HepG2 (cell line): ENCODE results near the gene TOMM20. TPM values are rescaled to one million over a fixed set of nuclear protein-coding genes. Genes with fewer than 3 reads are reported as not detected.

Source experiments
- AKNA ChIP-seq: sonication (generic); formaldehyde crosslinking; IDR thresholded peaks from 2 replicates; pipeline ENCODE4 v1.4.0; 2020; ENCODE audit warnings: missing genetic modification reagents, borderline replicate concordance
- CENPT ChIP-seq: sonication (generic); formaldehyde crosslinking; IDR thresholded peaks from 2 replicates; pipeline ENCODE4 v1.8.0; 2022; ENCODE audit warnings: low read depth, mild to moderate bottlenecking, moderate library complexity, missing genetic modification reagents
- FOXO4 ChIP-seq: sonication (generic); formaldehyde crosslinking; conservative IDR thresholded peaks from 2 replicates; pipeline ENCODE4 v1.8.1; 2023; ENCODE audit warnings: missing genetic modification reagents
- GTF2F1 ChIP-seq: fragments of 150-350 bp; IDR thresholded peaks from 2 replicates; pipeline ENCODE4 v1.6.1; 2014; ENCODE audit warnings: low read length
- HDAC2 ChIP-seq: sonication (generic); formaldehyde crosslinking; IDR thresholded peaks from 2 replicates; pipeline ENCODE4 v1.4.0; 2020; ENCODE audit warnings: missing genetic modification reagents
- MAZ ChIP-seq, 2 experiments: sonication (generic) in 1 of 2; formaldehyde crosslinking in 1 of 2; IDR thresholded peaks; 2 replicates each; pipeline versions ENCODE4 v1.5.0 to v1.6.1; 2012 to 2020; ENCODE audit warnings: low read depth in 2 of 2, mild to moderate bottlenecking in 2 of 2, borderline replicate concordance in 1 of 2, improper control_type of control experiment in 1 of 2, low read length in 1 of 2, missing genetic modification reagents in 1 of 2, moderate library complexity in 1 of 2
- NRL ChIP-seq: sonication (generic); formaldehyde crosslinking; IDR thresholded peaks from 2 replicates; pipeline ENCODE4 v1.5.0; 2020; ENCODE audit warnings: missing genetic modification reagents, mild to moderate bottlenecking, moderate library complexity, borderline replicate concordance
- PLRG1 ChIP-seq: fragments of 450-650 bp; conservative IDR thresholded peaks from 2 replicates; pipeline ENCODE4 v1.6.1; 2016
- REL ChIP-seq: sonication (generic); formaldehyde crosslinking; conservative IDR thresholded peaks from 2 replicates; pipeline ENCODE4 v1.8.0; 2022; ENCODE audit warnings: mild to moderate bottlenecking, missing genetic modification reagents, moderate library complexity
- SAP130 ChIP-seq: IDR thresholded peaks from 2 replicates; pipeline ENCODE4 v1.6.1; 2016; ENCODE audit warnings: low read depth
- TP53 ChIP-seq: sonication (generic); formaldehyde crosslinking; conservative IDR thresholded peaks from 2 replicates; pipeline ENCODE4 v1.4.0; 2020; ENCODE audit warnings: missing genetic modification reagents
- ZNF205 ChIP-seq: IDR thresholded peaks from 2 replicates; pipeline ENCODE4 v1.6.1; 2018; ENCODE audit warnings: missing biosample characterization, missing genetic modification reagents
- ZNF275 ChIP-seq: sonication (generic); formaldehyde crosslinking; IDR thresholded peaks from 2 replicates; pipeline ENCODE4 v1.8.0; 2022; ENCODE audit warnings: missing genetic modification reagents, mild to moderate bottlenecking, inconsistent platforms, borderline replicate concordance
- ZNF367 ChIP-seq: sonication (generic); formaldehyde crosslinking; IDR thresholded peaks from 2 replicates; pipeline ENCODE4 v1.4.0; 2020; ENCODE audit warnings: missing genetic modification reagents, borderline replicate concordance
- ZNF724P ChIP-seq: sonication (generic); formaldehyde crosslinking; IDR thresholded peaks from 2 replicates; pipeline ENCODE4 v1.8.0; 2022; ENCODE audit warnings: missing genetic modification reagents, borderline replicate concordance
- ZNF770 ChIP-seq: sonication (generic); formaldehyde crosslinking; IDR thresholded peaks from 2 replicates; pipeline ENCODE4 v1.5.0; 2020; ENCODE audit warnings: mild to moderate bottlenecking, missing genetic modification reagents
- ZSCAN22 ChIP-seq: sonication (generic); formaldehyde crosslinking; IDR thresholded peaks from 2 replicates; pipeline ENCODE4 v1.4.0; 2020; ENCODE audit warnings: mild to moderate bottlenecking, missing genetic modification reagents
- polyA plus RNA-seq, 8 experiments: library from polyadenylated mRNA; depleted of rRNA in 3 of 8; stranded (reverse) in 7 of 8; unstranded in 1 of 8; fragments of >200 nt; fragmentation: Illumina TruSeq in 4 of 8; extraction: Trizol in 4 of 8; gene quantifications; 2 replicates each; pipeline versions ENCODE4 v1.2.1 to v1.2.3, GENCODE V29; 2011 to 2016; ENCODE audit warnings: low read depth in 4 of 8, missing spikeins in 1 of 8, mixed read lengths in 1 of 8; ENCODE audit not compliant: insufficient read depth in 1 of 8
- total RNA-seq, 5 experiments: library from RNA; depleted of rRNA; stranded (reverse); fragments of >200 nt; fragmentation: Illumina TruSeq; extraction: Trizol; gene quantifications; 2 replicates each; pipeline ENCODE4 v1.2.3, GENCODE V29; 2016; ENCODE audit warnings: low read depth in 1 of 5

Gene TOMM20
- total and polyA plus RNA-seq, 2 of the 13 experiments (the other 11 are each of a cell fraction or from before 2014, with no cell fraction given), result 153 to 376 TPM

GRCh38 chr1:235069577-235070563, 58.8 kb downstream of the TOMM20 start (continued):
- TF ChIP-seq MAZ (IDR thresholded peaks at IDR 0.05; ENCODE audit: borderline replicate concordance, low read depth, low read length), result no peak
- TF ChIP-seq MAZ (CRISPR knock-in tag; IDR thresholded peaks at IDR 0.05; ENCODE audit: low read depth), result peak; percentile 71
- TF ChIP-seq ZNF367 (CRISPR knock-in tag), result no peak
- TF ChIP-seq REL (CRISPR knock-in tag), result no peak
- TF ChIP-seq ZNF724P (CRISPR knock-in tag), result no peak; the same call in 1 of the 2 replicates
- no peak for TF ChIP-seq PLRG1
- TF ChIP-seq ZNF275 (CRISPR knock-in tag), result peak; percentile 2; the same call in 1 of the 2 replicates
- no peak for TF ChIP-seq FOXO4 (CRISPR knock-in tag)
- TF ChIP-seq NRL (CRISPR knock-in tag), result 0 out of 2 replicates have a peak, but pooled peaks have one; percentile 37
- TF ChIP-seq SAP130, result peak; percentile 53
- TF ChIP-seq GTF2F1, result no peak
- peak; percentile 40; the same call in 1 of the 2 replicates for TF ChIP-seq ZNF770 (CRISPR knock-in tag)
- 0 out of 2 replicates have a peak, but pooled peaks have one; percentile 44 for TF ChIP-seq CENPT (CRISPR knock-in tag)
- TF ChIP-seq HDAC2 (CRISPR knock-in tag), result peak; percentile 78
- peak; percentile 52 for TF ChIP-seq ZNF205
- no peak; the same call in 1 of the 2 replicates for TF ChIP-seq TP53 (CRISPR knock-in tag)
- no peak for TF ChIP-seq AKNA (CRISPR knock-in tag)
- TF ChIP-seq ZSCAN22 (CRISPR knock-in tag), result no peak; the same call in 1 of the 2 replicates
